KMS-11 (cell line): ENCODE data around the gene ARHGEF17.
A peak's percentile ranks its signal among the peaks of the same experiment; 100 is the strongest.

Experiments used
- H2AFZ ChIP-seq: fragments of 200-600 bp; sonication (generic); 2 replicates; pipeline ENCODE4 v1.6.1; 2016; ENCODE audit warnings: antibody characterized with exemption, mixed run types, low read depth
- H3K27ac ChIP-seq: fragments of 200-600 bp; sonication (generic); 2 replicates; pipeline ENCODE4 v1.6.1; 2016; ENCODE audit warnings: mild to moderate bottlenecking, mixed run types
- H3K27me3 ChIP-seq: fragments of 200-600 bp; sonication (generic); 2 replicates; pipeline ENCODE4 v1.6.1; 2017; ENCODE audit warnings: mild to moderate bottlenecking, low read depth, mixed run types, moderate library complexity; ENCODE audit not compliant: insufficient read depth
- H3K36me3 ChIP-seq: fragments of 200-600 bp; sonication (generic); 2 replicates; pipeline ENCODE4 v1.6.1; 2017; ENCODE audit warnings: mild to moderate bottlenecking, mixed run types; ENCODE audit not compliant: insufficient read depth
- H3K4me1 ChIP-seq: fragments of 200-600 bp; sonication (generic); 2 replicates; pipeline ENCODE4 v1.6.1; 2016; ENCODE audit warnings: mild to moderate bottlenecking, low read depth, mixed run types; ENCODE audit not compliant: poor library complexity, severe bottlenecking
- H3K4me2 ChIP-seq: fragments of 200-600 bp; sonication (generic); 2 replicates; pipeline ENCODE4 v1.7.0; 2016; ENCODE audit warnings: mild to moderate bottlenecking, mixed run types
- H3K4me3 ChIP-seq: fragments of 200-600 bp; sonication (generic); IDR thresholded peaks from 2 replicates; pipeline ENCODE4 v1.6.1; 2017; ENCODE audit warnings: low read depth, low read length, mixed read lengths; ENCODE audit not compliant: insufficient read depth
- H3K79me2 ChIP-seq: fragments of 200-600 bp; sonication (generic); 2 replicates; pipeline ENCODE4 v1.6.1; 2016; ENCODE audit warnings: low read depth, mixed run types; ENCODE audit not compliant: insufficient read depth
- H3K9ac ChIP-seq: fragments of 200-600 bp; sonication (generic); 2 replicates; pipeline ENCODE4 v1.6.1; 2016; ENCODE audit warnings: mild to moderate bottlenecking, mixed run types
- H4K20me1 ChIP-seq: fragments of 200-600 bp; sonication (generic); 2 replicates; pipeline ENCODE4 v1.6.1; 2016; ENCODE audit warnings: mild to moderate bottlenecking, mixed run types; ENCODE audit not compliant: insufficient read depth
- TF ChIP-seq, protein P1 (sequence below): fragments of 200-600 bp; sonication (generic); conservative IDR thresholded peaks from 2 replicates; pipeline ENCODE4 v1.6.1; 2017; ENCODE audit warnings: low read depth, mild to moderate bottlenecking, antibody characterized with exemption, low read length, moderate library complexity, mixed read lengths

ARHGEF17 gene

DNA sequence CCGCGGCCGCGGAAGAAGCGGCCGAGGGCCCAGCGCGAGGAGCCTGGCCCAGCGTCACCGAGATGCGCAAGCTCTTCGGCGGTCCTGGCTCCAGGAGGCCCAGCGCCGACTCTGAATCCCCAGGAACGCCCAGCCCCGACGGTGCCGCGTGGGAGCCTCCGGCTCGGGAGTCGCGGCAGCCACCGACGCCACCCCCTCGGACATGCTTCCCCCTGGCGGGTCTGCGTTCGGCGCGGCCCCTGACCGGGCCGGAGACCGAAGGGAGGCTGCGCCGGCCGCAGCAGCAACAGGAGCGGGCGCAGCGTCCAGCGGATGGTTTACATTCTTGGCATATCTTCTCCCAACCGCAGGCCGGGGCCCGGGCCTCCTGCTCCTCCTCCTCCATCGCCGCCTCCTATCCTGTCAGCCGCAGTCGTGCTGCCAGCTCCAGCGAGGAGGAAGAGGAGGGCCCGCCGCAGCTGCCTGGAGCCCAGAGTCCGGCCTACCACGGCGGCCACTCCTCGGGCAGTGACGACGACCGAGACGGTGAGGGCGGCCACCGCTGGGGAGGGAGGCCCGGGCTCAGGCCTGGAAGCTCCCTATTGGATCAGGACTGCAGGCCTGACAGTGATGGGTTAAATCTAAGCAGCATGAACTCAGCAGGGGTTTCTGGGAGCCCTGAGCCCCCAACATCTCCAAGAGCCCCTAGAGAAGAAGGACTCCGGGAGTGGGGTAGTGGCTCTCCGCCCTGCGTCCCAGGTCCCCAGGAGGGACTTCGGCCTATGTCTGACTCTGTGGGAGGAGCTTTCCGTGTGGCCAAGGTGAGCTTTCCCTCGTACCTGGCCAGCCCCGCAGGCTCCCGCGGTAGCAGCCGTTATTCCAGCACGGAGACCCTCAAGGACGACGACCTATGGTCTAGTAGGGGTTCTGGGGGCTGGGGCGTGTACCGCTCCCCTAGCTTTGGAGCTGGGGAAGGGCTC is 1.2 kb downstream of the ARHGEF17 start:
- no peaks in the 10 kb centered on the region for H3K79me2 ChIP-seq
- TF ChIP-seq, protein P1, sequence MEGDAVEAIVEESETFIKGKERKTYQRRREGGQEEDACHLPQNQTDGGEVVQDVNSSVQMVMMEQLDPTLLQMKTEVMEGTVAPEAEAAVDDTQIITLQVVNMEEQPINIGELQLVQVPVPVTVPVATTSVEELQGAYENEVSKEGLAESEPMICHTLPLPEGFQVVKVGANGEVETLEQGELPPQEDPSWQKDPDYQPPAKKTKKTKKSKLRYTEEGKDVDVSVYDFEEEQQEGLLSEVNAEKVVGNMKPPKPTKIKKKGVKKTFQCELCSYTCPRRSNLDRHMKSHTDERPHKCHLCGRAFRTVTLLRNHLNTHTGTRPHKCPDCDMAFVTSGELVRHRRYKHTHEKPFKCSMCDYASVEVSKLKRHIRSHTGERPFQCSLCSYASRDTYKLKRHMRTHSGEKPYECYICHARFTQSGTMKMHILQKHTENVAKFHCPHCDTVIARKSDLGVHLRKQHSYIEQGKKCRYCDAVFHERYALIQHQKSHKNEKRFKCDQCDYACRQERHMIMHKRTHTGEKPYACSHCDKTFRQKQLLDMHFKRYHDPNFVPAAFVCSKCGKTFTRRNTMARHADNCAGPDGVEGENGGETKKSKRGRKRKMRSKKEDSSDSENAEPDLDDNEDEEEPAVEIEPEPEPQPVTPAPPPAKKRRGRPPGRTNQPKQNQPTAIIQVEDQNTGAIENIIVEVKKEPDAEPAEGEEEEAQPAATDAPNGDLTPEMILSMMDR: no peak
- H3K36me3 ChIP-seq: no peaks in the 10 kb centered on the region
- no peaks in the 10 kb centered on the region for H4K20me1 ChIP-seq
- H2AFZ ChIP-seq: peak overlapping the region; percentile 96; the same call in 1 of the 2 replicates
- H3K27me3 ChIP-seq: no peaks in the 10 kb centered on the region
- peaks cover 5% of the 10 kb centered on the region for H3K4me1 ChIP-seq
- no peak overlapping the region for H3K27ac ChIP-seq
- H3K4me3 ChIP-seq: no peak overlapping the region
- no peak overlapping the region for H3K9ac ChIP-seq
- no peak overlapping the region; the same call in 1 of the 2 replicates for H3K4me2 ChIP-seq

DNA sequence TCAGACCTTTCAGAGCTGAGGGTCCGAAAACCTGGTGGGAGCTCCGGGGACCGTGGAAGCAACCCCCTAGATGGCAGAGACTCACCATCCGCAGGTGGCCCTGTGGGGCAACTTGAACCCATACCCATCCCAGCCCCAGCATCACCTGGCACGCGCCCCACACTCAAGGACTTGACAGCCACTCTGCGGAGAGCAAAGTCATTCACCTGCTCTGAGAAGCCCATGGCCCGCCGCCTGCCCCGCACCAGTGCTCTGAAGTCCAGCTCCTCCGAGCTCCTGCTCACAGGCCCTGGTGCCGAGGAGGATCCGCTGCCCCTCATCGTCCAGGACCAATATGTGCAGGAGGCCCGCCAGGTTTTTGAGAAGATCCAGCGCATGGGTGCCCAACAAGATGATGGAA is 2.0 kb downstream of the ARHGEF17 start:
- Histone ChIP-seq H3K9ac (no peak overlapping the region), H3K4me1 (peaks cover 5% of the 10 kb centered on the region), H3K79me2 (no peaks in the 10 kb centered on the region), H3K27ac (no peak overlapping the region), H3K36me3 (no peaks in the 10 kb centered on the region), H3K4me3 (no peak overlapping the region), H3K27me3 (no peaks in the 10 kb centered on the region), H4K20me1 (no peaks in the 10 kb centered on the region), H2AFZ (no peak overlapping the region), H3K4me2 (no peak overlapping the region)
- TF ChIP-seq, protein P1: no peak

DNA sequence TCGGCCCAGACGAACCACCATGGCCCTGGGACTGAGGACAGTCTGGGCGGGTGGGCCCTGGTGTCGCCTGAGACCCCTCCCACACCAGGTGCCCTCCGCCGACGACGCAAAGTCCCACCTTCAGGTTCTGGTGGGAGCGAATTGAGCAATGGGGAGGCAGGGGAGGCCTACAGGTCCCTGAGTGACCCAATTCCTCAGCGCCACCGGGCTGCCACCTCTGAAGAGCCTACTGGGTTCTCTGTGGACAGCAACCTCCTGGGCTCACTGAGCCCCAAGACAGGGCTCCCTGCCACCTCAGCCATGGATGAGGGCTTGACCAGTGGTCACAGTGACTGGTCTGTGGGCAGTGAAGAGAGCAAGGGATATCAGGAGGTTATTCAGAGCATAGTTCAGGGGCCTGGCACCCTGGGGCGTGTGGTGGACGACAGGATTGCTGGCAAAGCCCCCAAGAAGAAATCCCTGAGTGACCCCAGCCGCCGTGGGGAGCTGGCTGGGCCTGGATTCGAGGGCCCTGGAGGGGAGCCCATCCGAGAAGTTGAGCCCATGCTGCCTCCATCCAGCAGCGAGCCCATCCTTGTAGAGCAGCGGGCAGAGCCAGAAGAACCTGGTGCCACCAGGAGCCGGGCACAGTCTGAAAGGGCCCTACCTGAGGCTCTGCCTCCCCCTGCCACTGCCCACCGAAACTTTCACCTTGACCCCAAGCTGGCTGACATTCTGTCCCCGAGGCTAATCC is 2.8 kb downstream of the ARHGEF17 start:
- Histone ChIP-seq H3K4me2 (no peak overlapping the region), H3K27ac (no peak overlapping the region), H3K27me3 (no peaks in the 10 kb centered on the region), H3K4me1 (peaks cover 5% of the 10 kb centered on the region), H3K79me2 (no peaks in the 10 kb centered on the region), H3K4me3 (no peak overlapping the region), H3K9ac (no peak overlapping the region), H4K20me1 (no peaks in the 10 kb centered on the region), H2AFZ (no peak overlapping the region), H3K36me3 (no peaks in the 10 kb centered on the region)
- TF ChIP-seq, protein P1: no peak

DNA sequence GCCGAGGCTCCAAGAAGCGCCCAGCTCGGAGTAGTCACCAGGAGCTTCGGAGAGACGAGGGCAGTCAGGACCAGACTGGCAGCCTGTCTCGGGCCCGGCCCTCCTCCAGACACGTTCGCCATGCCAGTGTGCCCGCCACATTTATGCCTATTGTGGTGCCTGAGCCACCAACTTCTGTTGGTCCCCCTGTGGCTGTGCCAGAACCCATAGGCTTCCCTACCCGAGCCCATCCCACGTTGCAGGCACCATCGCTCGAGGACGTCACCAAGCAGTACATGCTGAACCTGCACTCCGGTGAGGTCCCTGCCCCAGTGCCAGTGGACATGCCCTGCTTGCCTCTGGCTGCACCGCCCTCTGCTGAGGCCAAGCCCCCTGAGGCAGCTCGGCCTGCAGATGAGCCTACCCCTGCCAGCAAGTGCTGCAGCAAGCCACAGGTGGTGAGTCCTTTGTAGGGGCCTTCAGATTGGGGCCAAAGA is 3.4 kb downstream of the ARHGEF17 start:
- H3K4me1 ChIP-seq: peaks cover 5% of the 10 kb centered on the region
- no peaks in the 10 kb centered on the region for H4K20me1 ChIP-seq
- no peak overlapping the region for H3K27ac ChIP-seq
- no peaks in the 10 kb centered on the region for H3K79me2 ChIP-seq
- H3K9ac ChIP-seq: no peak overlapping the region
- H3K36me3 ChIP-seq: no peaks in the 10 kb centered on the region
- H3K27me3 ChIP-seq: no peaks in the 10 kb centered on the region
- TF ChIP-seq, protein P1: no peak
- H3K4me3 ChIP-seq: no peak overlapping the region
- H2AFZ ChIP-seq: no peak overlapping the region
- H3K4me2 ChIP-seq: no peak overlapping the region
